ENCODE results near the gene RMDN2.

The RMDN2 gene

DNA sequence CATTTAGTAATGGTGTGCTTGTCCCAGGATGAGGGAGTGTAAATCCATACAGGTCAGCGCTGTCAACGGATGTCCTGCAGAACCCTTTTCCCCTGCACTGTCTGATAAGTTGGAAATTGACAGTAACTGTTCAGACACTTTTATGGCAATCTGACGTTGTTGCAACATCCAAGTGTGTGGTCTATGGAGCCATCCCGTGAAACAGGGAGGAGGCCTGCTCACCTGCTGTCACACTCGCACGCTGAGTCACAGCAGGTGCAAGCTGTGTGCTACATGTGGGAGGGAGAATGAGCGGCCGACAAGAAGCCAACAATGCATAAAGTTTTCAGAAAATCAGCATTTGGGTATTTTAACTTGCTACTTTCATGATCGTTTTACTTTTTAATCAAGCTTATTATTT, 43.7 kb upstream of the RMDN2 start:
- DNase-seq (ENCODE audit: low read depth): no peak
- H3K4me3 ChIP-seq (ENCODE audit: low read depth, low read length): no peak overlapping the region
- TF ChIP-seq, protein P1, sequence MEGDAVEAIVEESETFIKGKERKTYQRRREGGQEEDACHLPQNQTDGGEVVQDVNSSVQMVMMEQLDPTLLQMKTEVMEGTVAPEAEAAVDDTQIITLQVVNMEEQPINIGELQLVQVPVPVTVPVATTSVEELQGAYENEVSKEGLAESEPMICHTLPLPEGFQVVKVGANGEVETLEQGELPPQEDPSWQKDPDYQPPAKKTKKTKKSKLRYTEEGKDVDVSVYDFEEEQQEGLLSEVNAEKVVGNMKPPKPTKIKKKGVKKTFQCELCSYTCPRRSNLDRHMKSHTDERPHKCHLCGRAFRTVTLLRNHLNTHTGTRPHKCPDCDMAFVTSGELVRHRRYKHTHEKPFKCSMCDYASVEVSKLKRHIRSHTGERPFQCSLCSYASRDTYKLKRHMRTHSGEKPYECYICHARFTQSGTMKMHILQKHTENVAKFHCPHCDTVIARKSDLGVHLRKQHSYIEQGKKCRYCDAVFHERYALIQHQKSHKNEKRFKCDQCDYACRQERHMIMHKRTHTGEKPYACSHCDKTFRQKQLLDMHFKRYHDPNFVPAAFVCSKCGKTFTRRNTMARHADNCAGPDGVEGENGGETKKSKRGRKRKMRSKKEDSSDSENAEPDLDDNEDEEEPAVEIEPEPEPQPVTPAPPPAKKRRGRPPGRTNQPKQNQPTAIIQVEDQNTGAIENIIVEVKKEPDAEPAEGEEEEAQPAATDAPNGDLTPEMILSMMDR (IDR thresholded peaks at IDR 0.05; ENCODE audit: insufficient read depth, low read depth, low read length, missing control alignments): no peak

DNA sequence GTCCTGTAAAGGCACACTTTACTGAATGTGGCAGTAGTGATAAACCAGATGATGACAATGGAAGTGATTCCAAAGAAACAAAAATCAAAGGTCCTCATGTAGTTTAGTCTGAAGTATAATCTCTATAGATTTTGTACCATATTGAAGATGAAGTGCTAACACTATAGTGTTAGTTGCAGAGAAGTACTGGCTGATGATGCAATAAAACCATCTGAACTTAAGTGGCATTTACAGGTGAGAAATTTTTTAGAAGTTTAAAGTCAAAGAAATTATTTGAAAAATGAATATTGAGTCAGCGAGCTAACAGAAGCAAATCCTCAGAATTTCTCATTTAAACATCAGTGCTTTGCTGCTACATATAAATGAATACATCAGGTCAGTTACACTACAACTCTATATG, 43.1 kb upstream of the RMDN2 start:
- no peak for DNase-seq (ENCODE audit: low read depth)
- TF ChIP-seq, protein P1 (IDR thresholded peaks at IDR 0.05; ENCODE audit: insufficient read depth, low read depth, low read length, missing control alignments): no peak
- no peak overlapping the region for H3K4me3 ChIP-seq (ENCODE audit: low read depth, low read length)

GRCh38 chr2:37883518-37883917, 41.6 kb upstream of the RMDN2 start:
- TF ChIP-seq, protein P1 (IDR thresholded peaks at IDR 0.05; ENCODE audit: insufficient read depth, low read depth, low read length, missing control alignments): no peak
- no peak overlapping the region for H3K4me3 ChIP-seq (ENCODE audit: low read depth, low read length)
- DNase-seq (ENCODE audit: low read depth): no peak

DNA sequence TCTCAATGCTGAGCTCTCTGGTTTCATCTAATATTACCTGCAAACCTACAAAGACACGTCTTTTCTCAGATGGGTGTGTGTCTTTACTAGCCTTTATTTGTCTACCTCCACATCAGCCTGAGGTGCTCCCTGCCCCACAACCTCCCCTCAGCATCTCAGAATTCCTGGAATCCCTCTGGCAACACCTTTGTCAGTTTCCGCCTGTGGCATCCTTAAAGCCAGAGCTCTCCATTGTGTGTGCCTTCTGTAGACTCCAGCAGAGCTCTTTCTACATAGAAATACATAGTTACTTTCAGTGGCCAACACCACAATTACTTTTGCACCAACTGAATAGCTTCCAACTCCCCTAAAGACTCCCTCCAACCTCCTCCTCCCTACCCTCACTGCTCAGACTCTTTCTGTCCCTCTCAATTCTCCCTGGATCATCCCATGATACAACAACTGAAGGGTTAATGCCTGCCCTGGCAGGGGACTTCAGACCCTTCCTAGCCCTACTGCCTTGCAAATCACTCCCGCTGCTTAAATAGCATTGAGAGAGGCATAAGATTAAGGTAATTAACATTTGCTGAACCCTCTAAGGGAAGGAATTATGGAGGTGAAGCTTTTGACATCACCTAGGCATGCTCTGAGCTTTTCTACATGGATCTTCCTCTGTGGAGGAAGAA, 39.6 kb upstream of the RMDN2 start:
- TF ChIP-seq, protein P1 (IDR thresholded peaks at IDR 0.05; ENCODE audit: insufficient read depth, low read depth, low read length, missing control alignments): no peak
- no peak for DNase-seq (ENCODE audit: low read depth)

GRCh38 chr2:37886745-37887144, 38.3 kb upstream of the RMDN2 start:
- TF ChIP-seq, protein P1 (IDR thresholded peaks at IDR 0.05; ENCODE audit: insufficient read depth, low read depth, low read length, missing control alignments): no peak
- no peak overlapping the region for H3K4me3 ChIP-seq (ENCODE audit: low read depth, low read length)
- no peak for DNase-seq (ENCODE audit: low read depth)

More for the DNA sequence above, 39.6 kb upstream of the RMDN2 start:
- no peak overlapping the region for H3K4me3 ChIP-seq (ENCODE audit: low read depth, low read length)

DNA sequence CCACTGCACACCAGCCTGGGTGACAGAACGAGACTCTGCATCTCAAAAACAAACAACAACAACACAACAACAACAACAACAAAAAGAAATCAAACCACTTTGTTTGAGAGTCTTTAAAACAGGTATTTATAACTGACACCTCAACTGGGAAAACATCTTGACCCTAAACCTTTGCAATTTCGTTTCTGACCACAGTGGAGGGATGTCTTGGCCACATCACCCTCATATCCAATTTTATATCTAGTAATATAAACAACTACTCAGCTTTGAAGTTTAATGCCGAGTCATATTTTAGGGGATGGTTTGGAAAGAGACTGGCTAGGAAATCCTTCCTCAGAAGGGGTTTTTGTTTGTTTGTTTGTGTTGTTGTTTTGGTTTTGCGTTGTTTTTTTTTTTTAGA, 37.8 kb upstream of the RMDN2 start:
- no peak for DNase-seq (ENCODE audit: low read depth)
- TF ChIP-seq, protein P1 (IDR thresholded peaks at IDR 0.05; ENCODE audit: insufficient read depth, low read depth, low read length, missing control alignments): no peak
- H3K4me3 ChIP-seq (ENCODE audit: low read depth, low read length): no peak overlapping the region

- DNase-seq (ENCODE audit: low read depth): peak; percentile 77
- H3K4me3 ChIP-seq (ENCODE audit: low read depth, low read length): no peak overlapping the region
- TF ChIP-seq, protein P1 (IDR thresholded peaks at IDR 0.05; ENCODE audit: insufficient read depth, low read depth, low read length, missing control alignments): peak; percentile 78
Observed at GRCh38 chr2:37890893-37891495, 34.1 kb upstream of the RMDN2 start.

All from GM12865 (cell line).